ENCODE data around the gene YY1. TPM values are rescaled to one million over a fixed set of nuclear protein-coding genes. Genes with fewer than 3 reads are reported as not detected.

The YY1 gene
- total and polyA plus RNA-seq, 7 donors = 23.8 to 58.4 (median 44.6) TPM

GRCh38 chr14:100212476-100213333, 26.2 kb upstream of the YY1 start:
- peak overlapping the region; percentile 98 for H3K27ac ChIP-seq
- H3K4me1 ChIP-seq = peaks cover 8% of the 10 kb centered on the region
- H3K36me3 ChIP-seq (ENCODE audit: insufficient read depth in 1 of 2, low read depth in 1 of 2) = no peaks in the 10 kb centered on the region
- no peak for DNase-seq
- intact Hi-C loops (cut with DNase I) = no loop called here
- WGBS, 3 donors = 89 to 93% (median 89%) methylated on average over 7 of the region's 7 CpGs
- no peak overlapping the region for H3K4me3 ChIP-seq
- no peaks in the 10 kb centered on the region for H3K9me3 ChIP-seq
- ATAC-seq = no peak
- no peaks in the 10 kb centered on the region for H3K27me3 ChIP-seq (ENCODE audit: insufficient read depth in 3 of 3, low read length in 2 of 3)
- TF ChIP-seq CTCF (IDR thresholded peaks at IDR 0.05) = no peak

DNA sequence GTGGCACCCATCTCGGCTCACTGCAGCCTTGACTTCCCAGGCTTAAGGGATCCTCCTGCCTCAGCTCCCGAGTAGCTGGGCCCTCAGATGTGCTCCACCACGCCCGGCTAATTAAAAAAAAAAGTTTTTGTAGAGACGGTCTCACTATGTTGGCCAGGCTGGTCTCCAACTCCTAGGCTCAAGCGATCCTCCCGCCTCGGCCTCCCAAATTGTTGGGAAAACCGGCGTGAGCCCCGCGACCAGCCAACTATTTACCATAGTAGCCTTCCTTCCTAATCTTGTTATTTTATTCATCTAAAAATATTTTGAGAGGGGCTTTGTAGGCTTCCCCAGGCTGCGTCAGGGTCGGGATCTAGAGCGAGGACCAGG, 25.4 kb upstream of the YY1 start:
- no peaks in the 10 kb centered on the region for H3K27me3 ChIP-seq (ENCODE audit: insufficient read depth in 3 of 3, low read length in 2 of 3)
- H3K4me3 ChIP-seq = peak overlapping the region; percentile 99
- intact Hi-C loops (cut with DNase I) = no loop called here
- DNase-seq (no peak), ATAC-seq (no peak)
- H3K9me3 ChIP-seq = no peaks in the 10 kb centered on the region
- H3K36me3 ChIP-seq (ENCODE audit: insufficient read depth in 1 of 2, low read depth in 1 of 2) = no peaks in the 10 kb centered on the region
- 61 to 71% (median 66%) methylated on average over 15 of the region's 15 CpGs for WGBS, 3 donors
- H3K27ac ChIP-seq = peak overlapping the region; percentile 98
- TF ChIP-seq CTCF (IDR thresholded peaks at IDR 0.05) = no peak
- peaks cover 8% of the 10 kb centered on the region for H3K4me1 ChIP-seq

DNA sequence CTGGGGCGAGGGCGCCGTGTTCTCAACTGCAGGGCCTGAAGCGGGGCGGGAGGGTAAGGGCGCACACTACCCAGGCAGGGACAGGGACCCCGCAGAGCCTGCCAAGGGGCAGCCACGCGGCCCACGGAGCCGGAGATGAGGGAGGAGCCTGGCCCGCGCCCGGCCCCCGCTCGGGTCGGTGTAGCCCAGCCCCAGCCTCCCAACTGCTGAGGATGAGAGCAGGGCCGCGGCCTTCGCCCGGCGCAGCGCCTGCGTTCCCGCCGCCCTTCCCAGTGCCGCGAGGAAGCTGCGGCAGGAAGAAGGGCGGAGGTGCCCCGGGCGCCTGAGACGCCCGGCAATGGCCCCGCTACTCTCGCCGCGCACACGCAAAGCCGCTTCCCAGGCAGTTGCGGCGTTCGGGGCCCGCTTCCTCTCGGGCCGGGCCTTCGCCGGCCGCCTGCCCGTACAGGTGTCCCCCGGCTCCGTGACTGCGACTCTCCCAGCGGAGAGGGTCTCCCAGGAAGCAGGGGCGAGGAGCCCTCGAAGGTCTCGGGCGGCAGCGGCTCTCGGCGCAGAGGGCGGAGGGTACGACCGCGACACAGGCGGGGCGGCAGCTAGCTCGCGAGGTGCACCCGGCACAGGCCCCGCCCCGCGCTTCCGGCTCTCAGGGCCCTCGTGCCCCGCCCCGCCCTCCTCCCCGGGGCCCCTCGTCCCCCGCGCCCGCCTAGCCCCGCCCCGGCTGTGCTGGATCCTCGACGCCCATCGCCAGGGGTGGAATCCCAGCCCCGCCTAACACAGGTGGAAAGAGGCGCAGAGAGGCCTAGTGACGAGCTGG, 24.8 kb upstream of the YY1 start:
- WGBS, 3 donors = 3 to 6% (median 5%) methylated on average over 54 to 90 of the region's 90 CpGs
- no peaks in the 10 kb centered on the region for H3K9me3 ChIP-seq
- H3K4me1 ChIP-seq = peaks cover 8% of the 10 kb centered on the region
- H3K27me3 ChIP-seq (ENCODE audit: insufficient read depth in 3 of 3, low read length in 2 of 3) = no peaks in the 10 kb centered on the region
- DNase-seq = peak; percentile 93
- ATAC-seq = peak; percentile 97 to 99 (median 98)
- no peak for TF ChIP-seq CTCF (IDR thresholded peaks at IDR 0.05)
- peak overlapping the region; percentile 98 for H3K27ac ChIP-seq
- intact Hi-C loops (cut with DNase I) = no loop called here
- no peaks in the 10 kb centered on the region for H3K36me3 ChIP-seq (ENCODE audit: insufficient read depth in 1 of 2, low read depth in 1 of 2)
- H3K4me3 ChIP-seq = peak overlapping the region; percentile 99

DNA sequence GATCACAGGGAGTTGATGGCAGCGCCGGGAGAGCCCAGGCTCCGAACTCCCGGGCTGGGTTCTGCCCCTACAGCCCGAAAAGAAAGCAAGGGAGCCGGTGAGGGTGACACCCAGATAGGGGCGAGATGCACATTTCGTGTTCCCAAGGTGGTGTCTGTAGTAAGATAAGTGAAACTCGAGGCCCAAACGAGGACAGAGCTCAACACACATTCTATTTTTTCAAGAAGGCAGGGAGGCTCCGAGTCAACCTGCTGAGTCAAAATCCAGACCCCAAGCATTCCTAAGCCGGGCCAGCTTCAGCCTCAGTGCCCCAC, 24.2 kb upstream of the YY1 start:
- Histone ChIP-seq H3K36me3 (ENCODE audit: insufficient read depth in 1 of 2, low read depth in 1 of 2) (no peaks in the 10 kb centered on the region), H3K4me1 (peaks cover 8% of the 10 kb centered on the region), H3K4me3 (peak overlapping the region; percentile 99), H3K27ac (peak overlapping the region; percentile 98), H3K27me3 (ENCODE audit: insufficient read depth in 3 of 3, low read length in 2 of 3) (no peaks in the 10 kb centered on the region), H3K9me3 (no peaks in the 10 kb centered on the region)
- WGBS, 3 donors = 23 to 35% (median 28%) methylated on average over 12 of the region's 12 CpGs
- TF ChIP-seq CTCF (IDR thresholded peaks at IDR 0.05) = no peak
- no peak for DNase-seq
- intact Hi-C loops (cut with DNase I) = no loop called here
- ATAC-seq = no peak

Measured in psoas muscle (tissue), 8 donors.